Peyer's patch (tissue), 4 donors: Measurements from ENCODE around the gene GIMAP5. TPM values are rescaled to one million over a fixed set of nuclear protein-coding genes. Genes with fewer than 3 reads are reported as not detected.

ENCODE experiments used
- DNase-seq, 3 donors: peaks; one replicate each; pipeline ENCODE4 v3.0.0-alpha.2; 2017 to 2019
- H3K27ac ChIP-seq, 4 donors: fragments of 200-600 bp; sonication (generic); one replicate each; pipeline ENCODE4 v1.5.1; 2016 to 2019
- H3K27me3 ChIP-seq, 2 donors: fragments of 200-600 bp; sonication (generic); one replicate each; pipeline ENCODE4 v1.5.1; 2019
- H3K36me3 ChIP-seq, 3 donors: fragments of 200-600 bp; sonication (generic); one replicate each; pipeline ENCODE4 v1.5.1; 2016 to 2019
- H3K4me1 ChIP-seq, 4 donors: fragments of 200-600 bp; sonication (generic); one replicate each; pipeline ENCODE4 v1.5.1; 2016 to 2019
- H3K4me3 ChIP-seq, 4 donors: fragments of 200-600 bp; sonication (generic); 1 replicate in 3 of 4; 2 replicates in 1 of 4; pipeline ENCODE4 v1.5.1; 2016 to 2019; ENCODE audit warnings: mild to moderate bottlenecking in 1 of 4
- H3K9me3 ChIP-seq, 4 donors: fragments of 200-600 bp; sonication (generic); one replicate each; pipeline ENCODE4 v1.5.1; 2016 to 2019; ENCODE audit warnings: mild to moderate bottlenecking in 1 of 4
- CTCF ChIP-seq, 6 experiments: fragments of 450-650 bp in 4 of 6; fragments of 200-600 bp in 2 of 6; sonication (generic) in 1 of 6; IDR thresholded peaks; one replicate each; pipeline ENCODE4 v1.5.1; 2017 to 2019; ENCODE audit warnings: antibody characterized with exemption in 6 of 6, mild to moderate bottlenecking in 3 of 6, moderate library complexity in 1 of 6
- POLR2A ChIP-seq, 2 donors: fragments of 450-650 bp; IDR thresholded peaks; one replicate each; pipeline ENCODE4 v1.5.1; 2017; ENCODE audit warnings: antibody characterized with exemption in 2 of 2, mild to moderate bottlenecking in 2 of 2, moderate library complexity in 2 of 2
- total RNA-seq, 4 donors: library from RNA; depleted of rRNA; stranded (reverse); fragments of >200 nt; gene quantifications; one replicate each; pipeline ENCODE4 v1.1.0, GENCODE V29; 2016

Gene GIMAP5
- total RNA-seq, 4 donors from 2014 or later: 11.9 to 47.0 (median 24.4) TPM

- no peaks in the 10 kb centered on the region for H3K9me3 ChIP-seq
- H3K4me3 ChIP-seq: peak overlapping the region in 3 of 4 donors; percentile 3 to 56 (median 18)
- TF ChIP-seq POLR2A (IDR thresholded peaks at IDR 0.05) (no peak), CTCF (IDR thresholded peaks at IDR 0.05) (no peak)
- no peak for DNase-seq
- H3K4me1 ChIP-seq: peaks cover 0 to 10% (median 0%) of the 10 kb centered on the region in 4 donors
- H3K36me3 ChIP-seq: peaks cover 0 to 19% (median 0%) of the 10 kb centered on the region in 3 donors
- no peaks in the 10 kb centered on the region for H3K27me3 ChIP-seq
- peak overlapping the region in 2 of 4 donors; percentile 27 to 68 for H3K27ac ChIP-seq
Observed at GRCh38 chr7:150742286-150742968, 5.2 kb downstream of the GIMAP5 start.

GRCh38 chr7:150744041-150744656 lies 6.9 kb downstream of the GIMAP5 start:
- Histone ChIP-seq H3K36me3 (peaks cover 0 to 19% (median 0%) of the 10 kb centered on the region in 3 donors), H3K4me1 (peaks cover 0 to 10% (median 0%) of the 10 kb centered on the region in 4 donors), H3K27ac (peak overlapping the region in 2 of 4 donors; percentile 43 to 60), H3K27me3 (no peaks in the 10 kb centered on the region), H3K4me3 (peak overlapping the region in 2 of 4 donors; percentile 7 to 12), H3K9me3 (no peaks in the 10 kb centered on the region)
- DNase-seq: no peak
- TF ChIP-seq CTCF (IDR thresholded peaks at IDR 0.05): no peak
- no peak for TF ChIP-seq POLR2A (IDR thresholded peaks at IDR 0.05)

GRCh38 chr7:150745086-150745485 lies 7.9 kb downstream of the GIMAP5 start:
- TF ChIP-seq CTCF (IDR thresholded peaks at IDR 0.05): no peak
- TF ChIP-seq POLR2A (IDR thresholded peaks at IDR 0.05): no peak
- no peaks in the 10 kb centered on the region for H3K27me3 ChIP-seq
- H3K4me3 ChIP-seq: peak overlapping the region in 1 of 4 donors; percentile 2
- H3K9me3 ChIP-seq: no peaks in the 10 kb centered on the region
- H3K27ac ChIP-seq: peak overlapping the region in 1 of 4 donors; percentile 60
- DNase-seq: no peak
- peaks cover 0 to 19% (median 0%) of the 10 kb centered on the region in 3 donors for H3K36me3 ChIP-seq
- peaks cover 0 to 10% (median 0%) of the 10 kb centered on the region in 4 donors for H3K4me1 ChIP-seq

- no peak for DNase-seq
- Histone ChIP-seq H3K4me3 (no peak overlapping the region), H3K27ac (peak overlapping the region in 1 of 4 donors; percentile 60), H3K36me3 (peaks cover 0 to 19% (median 0%) of the 10 kb centered on the region in 3 donors), H3K27me3 (no peaks in the 10 kb centered on the region), H3K4me1 (peaks cover 0 to 10% (median 0%) of the 10 kb centered on the region in 4 donors), H3K9me3 (no peaks in the 10 kb centered on the region)
- TF ChIP-seq CTCF (IDR thresholded peaks at IDR 0.05) (no peak), POLR2A (IDR thresholded peaks at IDR 0.05) (no peak)
Observed at GRCh38 chr7:150745876-150746275, 8.7 kb downstream of the GIMAP5 start.

GRCh38 chr7:150746921-150747320 lies 9.7 kb downstream of the GIMAP5 start:
- no peak for DNase-seq
- Histone ChIP-seq H3K9me3 (no peaks in the 10 kb centered on the region), H3K27ac (peak overlapping the region in 2 of 4 donors; percentile 9 to 62), H3K4me1 (peaks cover 0 to 10% (median 0%) of the 10 kb centered on the region in 4 donors), H3K36me3 (peaks cover 0 to 12% (median 0%) of the 10 kb centered on the region in 3 donors), H3K27me3 (no peaks in the 10 kb centered on the region), H3K4me3 (no peak overlapping the region)
- TF ChIP-seq POLR2A (IDR thresholded peaks at IDR 0.05) (no peak), CTCF (IDR thresholded peaks at IDR 0.05) (no peak)
